GM21367 (cell line): ENCODE data around the gene PSORS1C1.
"Not testable (repeated sequence)": the region's sequence is repeated elsewhere in the genome, so short reads cannot be mapped to it uniquely, and the experiment has no call there.

ENCODE experiments used
- ATAC-seq: cut with Tn5 transposase; IDR thresholded peaks from one replicate; pipeline ENCODE4 v1.9.1; 2021; ENCODE audit not compliant: unreplicated experiment

Gene PSORS1C1

GRCh38 chr6:31158140-31158862 lies 43.7 kb downstream of the PSORS1C1 start, which contains the start of gene TCF19:
TCF19 (plus strand) TSS chr6:31158589; CDS start chr6:31159470, 881 bp downstream.
- peak; percentile 70 for ATAC-seq

- ATAC-seq, result no peak
These were observed 44.6 kb downstream of the PSORS1C1 start for GRCh38 chr6:31158863-31159855.

GRCh38 chr6:31161216-31162126 lies 46.9 kb downstream of the PSORS1C1 start:
- ATAC-seq, result no peak

- ATAC-seq, result no peak
These were observed 48.0 kb downstream of the PSORS1C1 start for GRCh38 chr6:31162463-31163165.

GRCh38 chr6:31163922-31164321 lies 49.3 kb downstream of the PSORS1C1 start:
- no peak for ATAC-seq

- not testable (repeated sequence) for ATAC-seq
These were observed 50.0 kb downstream of the PSORS1C1 start for GRCh38 chr6:31164475-31165063.

- peak; percentile 62 for ATAC-seq
These were observed 50.6 kb downstream of the PSORS1C1 start for GRCh38 chr6:31165064-31165832.

GRCh38 chr6:31165986-31166385 lies 51.4 kb downstream of the PSORS1C1 start:
- ATAC-seq, result no peak

GRCh38 chr6:31168606-31169005 lies 54.0 kb downstream of the PSORS1C1 start:
- ATAC-seq, result no peak

- no peak for ATAC-seq
These were observed 54.7 kb downstream of the PSORS1C1 start for GRCh38 chr6:31169123-31169857.

- ATAC-seq, result not testable (repeated sequence)
These were observed 55.4 kb downstream of the PSORS1C1 start for GRCh38 chr6:31169858-31170599.

GRCh38 chr6:31170600-31170881 lies 55.9 kb downstream of the PSORS1C1 start, which contains the start of gene POU5F1:
POU5F1 (minus strand) TSS chr6:31170682; CDS start chr6:31170620, 62 bp downstream.
- no peak for ATAC-seq

- no peak for ATAC-seq
These were observed 56.5 kb downstream of the PSORS1C1 start for GRCh38 chr6:31170987-31171671.

- ATAC-seq, result no peak
These were observed 57.6 kb downstream of the PSORS1C1 start for GRCh38 chr6:31171931-31172905.

- no peak for ATAC-seq
These were observed 58.4 kb downstream of the PSORS1C1 start for GRCh38 chr6:31172973-31173384.

- ATAC-seq, result no peak
These were observed 58.8 kb downstream of the PSORS1C1 start for GRCh38 chr6:31173406-31173805.
